GM21737 (cell line): ENCODE measurements around the gene DBT.
"Not testable (repeated sequence)": the region's sequence is repeated elsewhere in the genome, so short reads cannot be mapped to it uniquely, and the experiment has no call there.

Experiments
- ATAC-seq: cut with Tn5 transposase; IDR thresholded peaks from one replicate; pipeline ENCODE4 v1.9.1; 2021; ENCODE audit warnings: mild to moderate bottlenecking, moderate library complexity; ENCODE audit not compliant: unreplicated experiment

Gene DBT

GRCh38 chr1:100249537-100250257, at the start of gene DBT:
Gene DBT (minus strand): TSS chr1:100249834. CDS start chr1:100249820, 14 bp downstream.
- ATAC-seq, result peak; percentile 100

- no peak for ATAC-seq
These were observed 48.9 kb upstream of the DBT start for GRCh38 chr1:100298512-100298911.

- ATAC-seq, result not testable (repeated sequence)
These were observed 47.4 kb upstream of the DBT start for GRCh38 chr1:100296997-100297396.

GRCh38 chr1:100296140-100296539, 46.5 kb upstream of the DBT start:
- ATAC-seq, result no peak

- no peak for ATAC-seq
These were observed 43.1 kb upstream of the DBT start for GRCh38 chr1:100292711-100293110.

GRCh38 chr1:100290291-100290690, 40.7 kb upstream of the DBT start:
- ATAC-seq, result no peak

- no peak for ATAC-seq
These were observed 37.5 kb upstream of the DBT start for GRCh38 chr1:100287162-100287561.

- ATAC-seq, result no peak
These were observed 35.0 kb upstream of the DBT start for GRCh38 chr1:100284591-100284990.

- ATAC-seq, result no peak
These were observed 30.5 kb upstream of the DBT start for GRCh38 chr1:100279954-100280682.

GRCh38 chr1:100279358-100279923, 29.8 kb upstream of the DBT start:
- no peak for ATAC-seq

- ATAC-seq, result no peak
These were observed 28.2 kb upstream of the DBT start for GRCh38 chr1:100277866-100278265.

- ATAC-seq, result no peak
These were observed 18.6 kb upstream of the DBT start for GRCh38 chr1:100268202-100268601.

GRCh38 chr1:100267284-100267683, 17.6 kb upstream of the DBT start:
- ATAC-seq, result no peak

GRCh38 chr1:100266741-100267140, 17.1 kb upstream of the DBT start:
- no peak for ATAC-seq

GRCh38 chr1:100265931-100266740, 16.5 kb upstream of the DBT start, which contains the start of gene RTCA:
Gene RTCA (plus strand): TSS chr1:100266216. CDS start chr1:100266376, 160 bp downstream.
- peak; percentile 99 for ATAC-seq

- ATAC-seq, result peak; percentile 25
These were observed 15.9 kb upstream of the DBT start for GRCh38 chr1:100265562-100265930.

- ATAC-seq, result not testable (repeated sequence)
These were observed 14.4 kb upstream of the DBT start for GRCh38 chr1:100264081-100264480.

GRCh38 chr1:100261686-100262085, 12.1 kb upstream of the DBT start:
- no peak for ATAC-seq

- ATAC-seq, result not testable (repeated sequence)
These were observed 8.8 kb upstream of the DBT start for GRCh38 chr1:100258427-100258826.

GRCh38 chr1:100256273-100256672, 6.6 kb upstream of the DBT start:
- not testable (repeated sequence) for ATAC-seq

GRCh38 chr1:100253552-100253951, 3.9 kb upstream of the DBT start:
- no peak for ATAC-seq
